ENCODE results near the gene MDM2. TPM values are rescaled to one million over a fixed set of nuclear protein-coding genes. Genes with fewer than 3 reads are reported as not detected.

The MDM2 gene
- total and polyA plus RNA-seq, 2 donors (not counting 1 experiment from before 2014, with no cell fraction given), result 6.1 to 78.7 TPM

DNA sequence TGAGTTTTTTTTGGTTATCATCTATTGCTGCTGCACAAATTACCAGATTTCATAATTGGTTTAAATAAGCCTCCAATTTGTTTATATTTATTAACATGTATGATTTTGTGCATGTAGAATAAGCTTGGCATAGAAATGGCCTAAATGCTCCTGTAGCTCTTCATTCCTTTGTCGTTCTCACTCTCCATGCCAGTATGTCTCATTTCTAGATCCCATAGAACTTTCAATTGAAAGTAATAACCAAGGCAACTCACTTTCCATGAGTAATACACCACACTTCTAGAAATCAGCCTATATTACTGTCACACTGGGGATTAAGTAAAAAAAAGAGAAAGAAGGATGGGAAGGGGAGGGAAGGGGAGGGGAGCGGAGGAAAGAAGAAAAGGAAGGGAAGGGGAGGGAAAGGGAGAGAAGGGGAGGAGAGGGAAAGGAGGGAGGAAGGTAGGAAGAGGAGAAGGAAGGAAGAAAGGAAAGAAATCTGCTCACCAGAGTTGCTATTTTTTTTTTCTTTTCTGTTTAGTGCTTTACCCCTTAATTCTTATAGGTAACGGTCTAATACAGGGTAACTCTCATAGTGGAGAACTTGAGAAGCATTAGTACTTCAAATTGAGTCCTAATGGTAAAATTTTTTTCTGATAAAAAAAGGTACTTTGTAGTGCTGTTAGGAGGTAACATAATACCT, 45.6 kb downstream of the MDM2 start:
- H3K27ac ChIP-seq (ENCODE audit: low read length in 2 of 2), result no peak overlapping the region
- DNase-seq, result no peak
- intact Hi-C loops (cut with micrococcal nuclease), result no loop called here
- H3K9ac ChIP-seq (ENCODE audit: low read length), result no peak overlapping the region
- no peak overlapping the region for H2AFZ ChIP-seq (ENCODE audit: insufficient read depth, low read depth, low read length, poor library complexity, severe bottlenecking)
- TF ChIP-seq EZH2 (IDR thresholded peaks at IDR 0.05; ENCODE audit: borderline replicate concordance, insufficient read depth, low read depth, low read length, poor library complexity, severe bottlenecking), result no peak
- TF ChIP-seq, protein P1, sequence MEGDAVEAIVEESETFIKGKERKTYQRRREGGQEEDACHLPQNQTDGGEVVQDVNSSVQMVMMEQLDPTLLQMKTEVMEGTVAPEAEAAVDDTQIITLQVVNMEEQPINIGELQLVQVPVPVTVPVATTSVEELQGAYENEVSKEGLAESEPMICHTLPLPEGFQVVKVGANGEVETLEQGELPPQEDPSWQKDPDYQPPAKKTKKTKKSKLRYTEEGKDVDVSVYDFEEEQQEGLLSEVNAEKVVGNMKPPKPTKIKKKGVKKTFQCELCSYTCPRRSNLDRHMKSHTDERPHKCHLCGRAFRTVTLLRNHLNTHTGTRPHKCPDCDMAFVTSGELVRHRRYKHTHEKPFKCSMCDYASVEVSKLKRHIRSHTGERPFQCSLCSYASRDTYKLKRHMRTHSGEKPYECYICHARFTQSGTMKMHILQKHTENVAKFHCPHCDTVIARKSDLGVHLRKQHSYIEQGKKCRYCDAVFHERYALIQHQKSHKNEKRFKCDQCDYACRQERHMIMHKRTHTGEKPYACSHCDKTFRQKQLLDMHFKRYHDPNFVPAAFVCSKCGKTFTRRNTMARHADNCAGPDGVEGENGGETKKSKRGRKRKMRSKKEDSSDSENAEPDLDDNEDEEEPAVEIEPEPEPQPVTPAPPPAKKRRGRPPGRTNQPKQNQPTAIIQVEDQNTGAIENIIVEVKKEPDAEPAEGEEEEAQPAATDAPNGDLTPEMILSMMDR (IDR thresholded peaks at IDR 0.05), result no peak
- H3K27me3 Mint-ChIP-seq, result no peaks in the 10 kb centered on the region
- H3K36me3 ChIP-seq (replicated peaks in 1 of 2; ENCODE audit: control extremely low read depth in 1 of 2, control insufficient read depth in 1 of 2, extremely low read depth in 1 of 2, insufficient read depth in 2 of 2, low read length in 1 of 2), result peaks cover 0 to 2% of the 10 kb centered on the region in 2 experiments
- H3K9me3 Mint-ChIP-seq (ENCODE audit: insufficient read depth), result no peaks in the 10 kb centered on the region
- no peak overlapping the region for H3K27ac Mint-ChIP-seq
- no peaks in the 10 kb centered on the region for H3K27me3 ChIP-seq (replicated peaks in 1 of 4; ENCODE audit: control extremely low read depth in 1 of 4, control insufficient read depth in 3 of 4, insufficient read depth in 4 of 4, low read length in 3 of 4)
- no CpG with 5 or more reads among the region's 3 CpGs for WGBS (ENCODE audit: insufficient coverage)
- H3K9me3 ChIP-seq (ENCODE audit: control extremely low read depth in 1 of 3, control insufficient read depth in 2 of 3, insufficient read depth in 1 of 3, low read length in 2 of 3), result no peaks in the 10 kb centered on the region
- H3K4me3 ChIP-seq (ENCODE audit: control extremely low read depth in 1 of 5, extremely low read depth in 1 of 5, insufficient read depth in 1 of 5, low read depth in 2 of 5, low read length in 4 of 5), result no peak overlapping the region
- CTCF ChIA-PET, result no interaction called here
- POLR2A ChIA-PET, result no interaction called here
- H4K20me1 ChIP-seq (ENCODE audit: control insufficient read depth, insufficient read depth, low read length, poor library complexity, severe bottlenecking), result no peaks in the 10 kb centered on the region
- H3K79me2 ChIP-seq (ENCODE audit: control insufficient read depth, insufficient read depth, low read length), result no peaks in the 10 kb centered on the region
- ATAC-seq (ENCODE audit: low read depth), result no peak
- no peak overlapping the region for H3K4me2 ChIP-seq (replicated peaks; ENCODE audit: low read depth, low read length, poor library complexity, severe bottlenecking)
- H3K4me1 Mint-ChIP-seq, result no peaks in the 10 kb centered on the region
- H3K4me1 ChIP-seq (ENCODE audit: control insufficient read depth in 2 of 2, insufficient read depth in 2 of 2, low read length in 2 of 2), result no peaks in the 10 kb centered on the region
- H3K4me3 Mint-ChIP-seq, result no peak overlapping the region

GRCh38 chr12:68854078-68854468, 46.1 kb downstream of the MDM2 start:
- H4K20me1 ChIP-seq (ENCODE audit: control insufficient read depth, insufficient read depth, low read length, poor library complexity, severe bottlenecking), result no peaks in the 10 kb centered on the region
- H3K9ac ChIP-seq (ENCODE audit: low read length), result no peak overlapping the region
- peaks cover 0 to 2% of the 10 kb centered on the region in 2 experiments for H3K36me3 ChIP-seq (replicated peaks in 1 of 2; ENCODE audit: control extremely low read depth in 1 of 2, control insufficient read depth in 1 of 2, extremely low read depth in 1 of 2, insufficient read depth in 2 of 2, low read length in 1 of 2)
- no peak overlapping the region for H3K4me3 ChIP-seq (ENCODE audit: control extremely low read depth in 1 of 5, extremely low read depth in 1 of 5, insufficient read depth in 1 of 5, low read depth in 2 of 5, low read length in 4 of 5)
- POLR2A ChIA-PET, result no interaction called here
- H3K4me2 ChIP-seq (replicated peaks; ENCODE audit: low read depth, low read length, poor library complexity, severe bottlenecking), result no peak overlapping the region
- Mint-ChIP-seq H3K27me3 (no peaks in the 10 kb centered on the region), H3K27ac (no peak overlapping the region), H3K9me3 (ENCODE audit: insufficient read depth) (no peaks in the 10 kb centered on the region), H3K4me3 (no peak overlapping the region), H3K4me1 (no peaks in the 10 kb centered on the region)
- H3K79me2 ChIP-seq (ENCODE audit: control insufficient read depth, insufficient read depth, low read length), result no peaks in the 10 kb centered on the region
- CTCF ChIA-PET, result no interaction called here
- H3K27me3 ChIP-seq (replicated peaks in 1 of 4; ENCODE audit: control extremely low read depth in 1 of 4, control insufficient read depth in 3 of 4, insufficient read depth in 4 of 4, low read length in 3 of 4), result no peaks in the 10 kb centered on the region
- no peak overlapping the region for H3K27ac ChIP-seq (ENCODE audit: low read length in 2 of 2)
- no peak for ATAC-seq (ENCODE audit: low read depth)
- TF ChIP-seq, protein P1 (IDR thresholded peaks at IDR 0.05), result no peak
- TF ChIP-seq EZH2 (IDR thresholded peaks at IDR 0.05; ENCODE audit: borderline replicate concordance, insufficient read depth, low read depth, low read length, poor library complexity, severe bottlenecking), result no peak
- intact Hi-C loops (cut with micrococcal nuclease), result no loop called here
- DNase-seq, result no peak
- no peaks in the 10 kb centered on the region for H3K9me3 ChIP-seq (ENCODE audit: control extremely low read depth in 1 of 3, control insufficient read depth in 2 of 3, insufficient read depth in 1 of 3, low read length in 2 of 3)
- no peak overlapping the region for H2AFZ ChIP-seq (ENCODE audit: insufficient read depth, low read depth, low read length, poor library complexity, severe bottlenecking)
- no peaks in the 10 kb centered on the region for H3K4me1 ChIP-seq (ENCODE audit: control insufficient read depth in 2 of 2, insufficient read depth in 2 of 2, low read length in 2 of 2)
- no CpG with 5 or more reads among the region's 2 CpGs for WGBS (ENCODE audit: insufficient coverage)
